GM18505 (cell line): ENCODE measurements around the gene COG5.

Experiments used
- ATAC-seq: cut with Tn5 transposase; IDR thresholded peaks from one replicate; pipeline ENCODE4 v1.9.1; 2021; ENCODE audit not compliant: unreplicated experiment
- POLR2A ChIP-seq: IDR thresholded peaks from 4 replicates; pipeline ENCODE4 v1.6.1; 2011; ENCODE audit warnings: borderline replicate concordance; ENCODE audit not compliant: insufficient read depth, insufficient read length; ENCODE audit errors: extremely low read depth

Gene COG5

GRCh38 chr7:107196834-107197610 is 366.7 kb downstream of the COG5 start:
- no peak for TF ChIP-seq POLR2A
- no peak for ATAC-seq

GRCh38 chr7:107194052-107194451 is 369.7 kb downstream of the COG5 start:
- no peak for ATAC-seq
- no peak for TF ChIP-seq POLR2A

GRCh38 chr7:107190090-107190489 is 373.6 kb downstream of the COG5 start:
- TF ChIP-seq POLR2A: no peak
- ATAC-seq: no peak

- TF ChIP-seq POLR2A: no peak
These were observed 375.9 kb downstream of the COG5 start for GRCh38 chr7:107187774-107188173.

DNA sequence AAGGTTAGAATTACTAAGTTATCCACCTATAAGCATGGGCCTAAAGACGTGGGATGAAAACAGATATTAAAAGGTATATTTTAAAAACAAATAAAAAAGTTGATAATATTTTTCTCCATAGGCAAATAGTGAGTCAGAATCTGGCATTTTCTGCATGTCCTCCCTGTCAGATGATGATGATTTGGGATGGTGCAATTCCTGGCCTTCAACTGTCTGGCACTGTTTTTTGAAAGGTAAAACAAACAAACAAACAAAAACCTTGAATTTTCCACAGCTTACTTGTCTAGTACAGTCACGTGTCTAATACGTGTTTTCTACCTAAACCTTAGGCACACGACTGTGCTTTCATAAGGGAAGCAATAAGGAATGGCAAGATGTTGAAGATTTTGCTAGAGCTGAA is 377.5 kb downstream of the COG5 start:
- TF ChIP-seq POLR2A: no peak
- ATAC-seq: no peak

More at GRCh38 chr7:107187774-107188173, 375.9 kb downstream of the COG5 start:
- ATAC-seq: no peak

GRCh38 chr7:107185716-107186115 is 378.0 kb downstream of the COG5 start:
- no peak for ATAC-seq
- no peak for TF ChIP-seq POLR2A

DNA sequence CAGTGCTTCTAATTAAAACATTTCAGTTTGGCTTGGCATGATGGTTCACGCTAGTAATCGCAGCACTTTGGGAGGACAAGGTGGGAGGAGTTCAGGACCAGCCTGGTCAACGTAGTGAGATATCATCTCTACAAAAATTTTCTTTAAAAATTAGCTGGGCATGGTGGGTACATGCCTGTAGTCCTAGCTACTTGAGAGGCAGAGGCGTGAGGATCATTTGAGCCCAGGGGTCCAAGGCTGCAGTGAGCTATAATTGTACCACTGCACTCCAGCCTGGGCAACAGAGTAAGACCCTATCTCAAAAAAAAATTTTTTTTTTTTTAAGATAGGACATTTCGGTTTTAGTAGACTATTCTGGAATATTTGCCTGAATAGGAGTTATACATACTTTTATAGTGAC is 382.5 kb downstream of the COG5 start:
- TF ChIP-seq POLR2A: no peak
- no peak for ATAC-seq

- ATAC-seq: no peak
- TF ChIP-seq POLR2A: no peak
These were observed 383.3 kb downstream of the COG5 start for GRCh38 chr7:107180378-107180777.

DNA sequence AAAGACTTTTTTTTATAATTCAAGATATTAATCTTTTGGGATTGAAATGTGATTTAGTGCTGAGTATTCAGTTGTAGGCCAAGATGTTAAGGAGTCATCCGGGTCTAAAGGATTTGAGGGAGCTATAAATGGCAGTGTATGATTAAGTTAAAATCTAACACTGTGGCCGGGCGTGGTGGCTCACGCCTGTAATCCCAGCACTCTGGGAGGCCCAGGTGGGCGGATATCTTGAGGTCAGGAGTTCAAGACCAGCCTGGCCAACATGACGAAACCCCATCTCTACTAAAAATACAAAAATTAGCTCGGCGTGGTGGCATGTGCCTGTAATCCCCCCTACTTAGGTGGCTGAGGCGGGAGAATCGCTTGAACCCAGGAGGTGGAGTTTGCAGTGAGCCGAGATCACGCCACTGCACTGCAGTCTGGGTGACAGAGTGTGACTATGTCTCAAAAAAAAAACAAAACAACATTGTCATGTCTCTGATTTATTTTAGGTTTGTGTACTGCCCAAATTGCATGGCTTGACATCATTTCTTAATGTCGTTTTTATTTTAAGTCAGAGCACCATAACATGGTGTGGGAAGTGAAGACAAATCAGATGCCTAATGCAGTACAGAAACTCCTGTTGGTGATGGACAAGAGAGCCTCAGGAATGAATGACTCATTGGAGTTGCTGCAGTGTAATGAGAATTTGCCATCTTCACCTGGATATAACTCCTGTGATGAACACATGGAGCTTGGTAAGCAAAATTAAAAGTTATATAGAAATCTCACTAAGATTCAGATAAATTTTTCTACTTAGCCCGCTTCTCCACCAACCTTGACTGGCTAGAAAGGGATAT is 384.2 kb downstream of the COG5 start:
- TF ChIP-seq POLR2A: no peak
- ATAC-seq: no peak

GRCh38 chr7:107173691-107174406 is 389.9 kb downstream of the COG5 start:
- no peak for TF ChIP-seq POLR2A
- peak; percentile 41 for ATAC-seq

GRCh38 chr7:107173191-107173590 is 390.5 kb downstream of the COG5 start:
- no peak for TF ChIP-seq POLR2A
- ATAC-seq: no peak

- TF ChIP-seq POLR2A: no peak
- ATAC-seq: no peak
These were observed 391.3 kb downstream of the COG5 start for GRCh38 chr7:107172276-107173032.

- ATAC-seq: no peak
- no peak for TF ChIP-seq POLR2A
These were observed 392.2 kb downstream of the COG5 start for GRCh38 chr7:107171496-107171895.
